IPS DF 4.7 (cell line): ENCODE measurements around the gene DPH7.
"Not testable (repeated sequence)": the region's sequence is repeated elsewhere in the genome, so short reads cannot be mapped to it uniquely, and the experiment has no call there.

ENCODE experiments used
- DNase-seq: peaks from one replicate; pipeline ENCODE4 v3.0.0-alpha.2; 2013; ENCODE audit warnings: low spot score; ENCODE audit errors: extremely low read depth

The DPH7 gene

GRCh38 chr9:137606005-137606621 is 27.4 kb upstream of the DPH7 start:
- DNase-seq: no peak

- DNase-seq: peak; percentile 58
These were observed 26.6 kb upstream of the DPH7 start, which contains the start of gene ARRDC1 for GRCh38 chr9:137605121-137606004. Gene ARRDC1 (plus strand): TSS chr9:137605686. CDS start chr9:137605718, 32 bp downstream.

GRCh38 chr9:137604345-137605086 is 25.8 kb upstream of the DPH7 start:
- DNase-seq: no peak

GRCh38 chr9:137603879-137604278 is 25.2 kb upstream of the DPH7 start:
- DNase-seq: no peak

- DNase-seq: no peak
These were observed 23.9 kb upstream of the DPH7 start for GRCh38 chr9:137602661-137603060.

GRCh38 chr9:137598943-137599342 is 20.2 kb upstream of the DPH7 start:
- no peak for DNase-seq

GRCh38 chr9:137596577-137596976 is 17.9 kb upstream of the DPH7 start:
- not testable (repeated sequence) for DNase-seq

GRCh38 chr9:137593176-137593575 is 14.5 kb upstream of the DPH7 start:
- DNase-seq: no peak

- no peak for DNase-seq
These were observed 14.0 kb upstream of the DPH7 start for GRCh38 chr9:137592767-137593166.

- DNase-seq: no peak
These were observed 12.0 kb upstream of the DPH7 start, which contains the start of gene ZMYND19 for GRCh38 chr9:137590469-137591383. Gene ZMYND19 (minus strand): TSS chr9:137590512. CDS start chr9:137590263, 249 bp downstream.

- no peak for DNase-seq
These were observed 11.4 kb upstream of the DPH7 start for GRCh38 chr9:137590123-137590468.

- no peak for DNase-seq
These were observed 10.9 kb upstream of the DPH7 start for GRCh38 chr9:137589441-137590122.

- DNase-seq: no peak
These were observed 10.2 kb upstream of the DPH7 start for GRCh38 chr9:137588891-137589290.

- no peak for DNase-seq
These were observed 9.6 kb upstream of the DPH7 start for GRCh38 chr9:137588311-137588710.

- DNase-seq: no peak
These were observed 8.1 kb upstream of the DPH7 start for GRCh38 chr9:137586854-137587253.

GRCh38 chr9:137583957-137584356 is 5.2 kb upstream of the DPH7 start:
- DNase-seq: no peak

- no peak for DNase-seq
These were observed 4.6 kb upstream of the DPH7 start for GRCh38 chr9:137583347-137583746.

GRCh38 chr9:137582286-137582860 is 3.6 kb upstream of the DPH7 start:
- DNase-seq: no peak

GRCh38 chr9:137581361-137582285 is 2.9 kb upstream of the DPH7 start:
- DNase-seq: no peak
